ENCODE data around the gene KRTAP12-1. TPM values are rescaled to one million over a fixed set of nuclear protein-coding genes. Genes with fewer than 3 reads are reported as not detected.

The KRTAP12-1 gene
- total RNA-seq, 2 experiments from 2014 or later: not detected

GRCh38 chr21:44709426-44710293 lies 27.7 kb upstream of the KRTAP12-1 start:
- peaks cover 80% of the 10 kb centered on the region for H3K27me3 Mint-ChIP-seq
- no peak for DNase-seq
- peaks cover 8% of the 10 kb centered on the region for H3K36me3 Mint-ChIP-seq
- no peak overlapping the region for H3K4me3 Mint-ChIP-seq
- ChIA-PET CTCF (interaction anchor here (1.0 kb wide), 1 partner anchor 222 kb away, joined by 3 read pairs; no protein-coding TSS in a partner anchor), POLR2A (interaction anchor here (1.1 kb wide), 1 partner anchor 13 kb away, joined by 4 read pairs; no protein-coding TSS in a partner anchor)
- intact Hi-C loops (cut with micrococcal nuclease): no loop called here
- H3K9me3 Mint-ChIP-seq: peaks cover 9% of the 10 kb centered on the region
- H3K4me1 Mint-ChIP-seq (ENCODE audit: low read depth): peaks cover 29% of the 10 kb centered on the region
- H3K27ac Mint-ChIP-seq: no peak overlapping the region

GRCh38 chr21:44708866-44709425 lies 27.0 kb upstream of the KRTAP12-1 start:
- Mint-ChIP-seq H3K36me3 (peaks cover 8% of the 10 kb centered on the region), H3K9me3 (peaks cover 9% of the 10 kb centered on the region), H3K4me1 (ENCODE audit: low read depth) (peaks cover 27% of the 10 kb centered on the region), H3K27me3 (peaks cover 81% of the 10 kb centered on the region), H3K27ac (no peak overlapping the region), H3K4me3 (no peak overlapping the region)
- no peak for DNase-seq
- ChIA-PET CTCF (interaction anchor here (1.0 kb wide), 1 partner anchor 221 kb away, joined by 3 read pairs; no protein-coding TSS in a partner anchor), POLR2A (no interaction called here)
- intact Hi-C loops (cut with micrococcal nuclease): no loop called here

DNA sequence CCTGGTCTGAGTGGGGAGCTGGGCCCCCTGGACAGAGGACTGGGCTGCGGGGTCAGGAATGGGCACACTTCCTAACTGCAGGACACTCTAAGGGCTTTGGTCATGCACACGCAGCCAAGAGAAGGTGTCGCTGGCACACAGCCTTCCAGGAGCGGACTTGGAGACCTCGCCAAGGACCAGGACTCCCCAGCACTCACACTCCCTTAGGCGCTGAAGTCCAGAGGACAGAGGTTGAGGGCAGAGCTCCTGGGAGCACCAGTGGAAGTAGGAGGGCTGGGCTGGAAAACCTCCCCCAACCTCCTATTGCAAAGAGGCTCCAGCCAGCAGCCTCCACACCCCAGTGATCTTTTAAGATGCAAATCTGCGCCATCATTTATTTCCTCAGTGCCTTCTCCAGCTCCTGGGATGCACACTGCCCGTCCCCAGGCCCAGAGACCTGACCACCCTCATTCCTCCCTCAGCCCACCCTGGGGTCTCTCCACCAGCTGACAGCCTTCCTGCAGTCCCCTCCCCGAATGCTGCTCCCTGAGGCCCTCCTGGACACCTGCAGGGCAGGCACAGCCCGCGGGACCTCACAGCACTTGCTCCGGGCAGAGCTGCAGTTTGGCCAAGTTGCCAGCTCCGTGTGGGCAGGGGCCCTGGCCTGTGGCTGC lies 26.4 kb upstream of the KRTAP12-1 start:
- Mint-ChIP-seq H3K36me3 (peaks cover 8% of the 10 kb centered on the region), H3K4me1 (ENCODE audit: low read depth) (peaks cover 27% of the 10 kb centered on the region), H3K27me3 (peaks cover 77% of the 10 kb centered on the region), H3K27ac (no peak overlapping the region), H3K4me3 (no peak overlapping the region), H3K9me3 (peaks cover 9% of the 10 kb centered on the region)
- intact Hi-C loops (cut with micrococcal nuclease): no loop called here
- POLR2A ChIA-PET: no interaction called here
- CTCF ChIA-PET: no interaction called here
- DNase-seq: no peak

DNA sequence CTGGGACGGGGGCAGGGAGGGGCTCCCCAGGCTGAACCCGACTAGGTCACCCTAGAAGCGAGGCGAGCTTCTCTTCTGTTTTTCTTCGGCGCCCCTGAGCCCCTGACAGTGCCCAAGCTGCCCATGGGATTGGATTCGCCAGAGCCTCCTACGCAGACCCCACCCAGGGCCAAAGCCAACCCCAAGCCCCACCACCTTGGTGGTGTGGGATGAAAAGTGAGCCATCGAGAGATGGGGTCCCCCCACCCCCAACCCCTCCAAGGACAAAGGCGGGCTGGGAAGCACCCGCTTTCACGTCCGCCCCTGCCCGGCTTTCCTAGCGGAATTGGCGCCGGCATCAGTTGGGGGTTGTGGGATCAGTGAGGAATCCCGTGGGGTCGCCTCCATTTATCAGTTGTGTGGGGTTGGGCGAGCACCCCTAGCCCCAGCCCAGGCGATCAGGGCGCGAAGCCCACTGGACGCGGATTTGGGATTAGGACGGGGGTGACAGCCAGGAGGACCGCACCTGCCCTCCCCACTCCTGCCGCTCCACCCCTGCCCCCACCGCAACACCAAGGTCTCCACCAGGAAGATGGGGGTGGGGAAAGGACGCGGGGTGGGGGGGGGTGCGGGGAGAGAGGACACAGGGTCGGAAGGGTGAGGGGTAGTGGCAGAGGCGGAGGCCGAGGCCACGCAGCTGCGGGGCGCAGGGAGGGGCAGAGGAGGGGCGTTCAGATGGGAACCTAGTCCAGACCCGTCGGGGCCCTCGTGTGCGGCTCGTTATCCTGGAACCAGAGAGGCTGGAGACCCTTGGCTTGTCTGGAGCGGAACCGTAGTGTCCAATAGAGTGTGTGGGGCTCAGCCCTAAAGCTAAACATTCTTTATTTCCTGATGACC lies 25.0 kb upstream of the KRTAP12-1 start:
- H3K27me3 Mint-ChIP-seq: peaks cover 77% of the 10 kb centered on the region
- H3K4me1 Mint-ChIP-seq (ENCODE audit: low read depth): peaks cover 27% of the 10 kb centered on the region
- H3K9me3 Mint-ChIP-seq: peaks cover 9% of the 10 kb centered on the region
- no peak for DNase-seq
- no peak overlapping the region for H3K27ac Mint-ChIP-seq
- no peak overlapping the region for H3K4me3 Mint-ChIP-seq
- intact Hi-C loops (cut with micrococcal nuclease): no loop called here
- ChIA-PET POLR2A (no interaction called here), CTCF (no interaction called here)
- peaks cover 8% of the 10 kb centered on the region for H3K36me3 Mint-ChIP-seq

DNA sequence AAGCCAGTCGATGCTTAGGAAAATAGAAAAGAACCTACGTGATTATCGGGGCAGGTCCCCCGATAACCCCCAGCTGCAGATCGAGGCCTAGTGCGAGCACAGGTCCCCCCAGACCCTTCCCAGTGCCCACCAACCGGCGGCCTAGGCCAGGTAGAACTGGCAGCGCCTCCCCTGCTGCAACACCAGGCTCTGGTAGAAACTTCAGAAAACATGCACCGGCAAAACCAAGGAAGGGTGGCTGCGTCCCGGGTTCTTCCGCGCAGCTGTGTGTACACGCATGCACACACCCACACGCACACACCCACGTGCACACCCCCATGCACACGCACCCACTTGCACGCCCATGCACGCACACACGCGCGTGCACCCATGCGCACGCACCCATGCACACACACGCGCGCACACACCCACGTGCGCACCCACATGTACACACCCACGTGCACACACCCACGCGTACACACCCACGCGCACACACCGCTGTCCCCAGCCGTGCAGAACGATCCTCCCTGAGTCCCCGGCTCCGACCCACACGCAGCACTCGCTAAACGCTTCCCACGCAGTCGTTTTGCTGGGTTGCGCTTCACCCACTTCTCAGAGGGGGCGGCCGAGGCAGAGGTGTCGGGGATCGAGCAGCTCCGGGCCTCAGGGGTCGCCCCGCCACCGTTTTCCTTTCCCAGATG lies 24.2 kb upstream of the KRTAP12-1 start:
- Mint-ChIP-seq H3K9me3 (peaks cover 9% of the 10 kb centered on the region), H3K36me3 (peaks cover 8% of the 10 kb centered on the region), H3K4me3 (no peak overlapping the region), H3K27me3 (peaks cover 77% of the 10 kb centered on the region), H3K4me1 (ENCODE audit: low read depth) (peaks cover 23% of the 10 kb centered on the region), H3K27ac (no peak overlapping the region)
- CTCF ChIA-PET: no interaction called here
- intact Hi-C loops (cut with micrococcal nuclease): no loop called here
- no peak for DNase-seq
- POLR2A ChIA-PET: no interaction called here

- Mint-ChIP-seq H3K9me3 (peaks cover 9% of the 10 kb centered on the region), H3K27me3 (peaks cover 75% of the 10 kb centered on the region), H3K4me1 (ENCODE audit: low read depth) (peaks cover 11% of the 10 kb centered on the region), H3K36me3 (peaks cover 8% of the 10 kb centered on the region), H3K27ac (no peak overlapping the region), H3K4me3 (no peak overlapping the region)
- intact Hi-C loops (cut with micrococcal nuclease): no loop called here
- POLR2A ChIA-PET: no interaction called here
- CTCF ChIA-PET: no interaction called here
- DNase-seq: no peak
Measured at GRCh38 chr21:44704636-44705001, 22.7 kb upstream of the KRTAP12-1 start.

GRCh38 chr21:44703731-44704635 lies 22.0 kb upstream of the KRTAP12-1 start:
- intact Hi-C loops (cut with micrococcal nuclease): no loop called here
- POLR2A ChIA-PET: no interaction called here

GRCh38 chr21:44702973-44703730 lies 21.2 kb upstream of the KRTAP12-1 start:
- Mint-ChIP-seq H3K4me1 (ENCODE audit: low read depth) (peaks cover 2% of the 10 kb centered on the region), H3K9me3 (peaks cover 9% of the 10 kb centered on the region), H3K27me3 (peaks cover 71% of the 10 kb centered on the region), H3K27ac (no peak overlapping the region), H3K4me3 (no peak overlapping the region), H3K36me3 (peaks cover 8% of the 10 kb centered on the region)
- no peak for DNase-seq
- intact Hi-C loops (cut with micrococcal nuclease): no loop called here
- ChIA-PET CTCF (interaction anchor here (1.6 kb wide), 1 partner anchor 12 kb away, joined by 3 read pairs; no protein-coding TSS in a partner anchor), POLR2A (no interaction called here)

More at GRCh38 chr21:44703731-44704635, 22.0 kb upstream of the KRTAP12-1 start:
- Mint-ChIP-seq H3K4me3 (no peak overlapping the region), H3K36me3 (peaks cover 8% of the 10 kb centered on the region), H3K4me1 (ENCODE audit: low read depth) (peaks cover 6% of the 10 kb centered on the region), H3K9me3 (peaks cover 9% of the 10 kb centered on the region), H3K27me3 (peaks cover 72% of the 10 kb centered on the region), H3K27ac (no peak overlapping the region)
- CTCF ChIA-PET: interaction anchor here (1.6 kb wide), 1 partner anchor 13 kb away, joined by 3 read pairs; no protein-coding TSS in a partner anchor
- no peak for DNase-seq

GRCh38 chr21:44702111-44702972 lies 20.4 kb upstream of the KRTAP12-1 start:
- peaks cover 71% of the 10 kb centered on the region for H3K27me3 Mint-ChIP-seq
- peaks cover 8% of the 10 kb centered on the region for H3K36me3 Mint-ChIP-seq
- H3K9me3 Mint-ChIP-seq: peaks cover 9% of the 10 kb centered on the region
- no peaks in the 10 kb centered on the region for H3K4me1 Mint-ChIP-seq (ENCODE audit: low read depth)
- ChIA-PET CTCF (interaction anchor here (1.6 kb wide), 1 partner anchor 11 kb away, joined by 3 read pairs; no protein-coding TSS in a partner anchor), POLR2A (no interaction called here)
- intact Hi-C loops (cut with micrococcal nuclease): no loop called here
- H3K27ac Mint-ChIP-seq: no peak overlapping the region
- no peak overlapping the region for H3K4me3 Mint-ChIP-seq
- DNase-seq: no peak
